ENCODE data around the gene PTPRR. TPM values are rescaled to one million over a fixed set of nuclear protein-coding genes. Genes with fewer than 3 reads are reported as not detected.
A peak's percentile ranks its signal among the peaks of the same experiment; 100 is the strongest.

The PTPRR gene
- total and polyA plus RNA-seq, 2 donors (not counting 1 experiment from before 2014, with no cell fraction given): 0.44 to 0.50 TPM

DNA sequence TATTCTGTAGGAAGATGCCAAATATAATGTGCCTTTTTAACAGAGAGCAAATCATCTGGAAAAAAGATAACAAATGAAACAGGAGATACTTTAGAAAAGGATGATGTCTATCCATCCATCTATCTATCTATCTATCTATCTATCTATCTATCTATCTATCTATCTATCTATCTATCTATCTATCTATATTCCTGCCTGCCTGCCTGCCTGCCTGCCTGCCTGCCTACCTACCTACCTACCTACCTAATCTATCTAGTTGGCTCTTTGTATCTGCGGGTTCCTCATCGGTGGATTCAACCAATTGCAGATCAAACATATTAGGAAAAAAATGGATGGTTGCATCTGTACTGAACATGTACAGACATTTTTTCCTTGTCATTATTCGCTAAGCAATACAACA, 294.4 kb downstream of the PTPRR start:
- Histone ChIP-seq H3K9me3 (ENCODE audit: control insufficient read depth, insufficient read depth, low read depth, low read length) (no peaks in the 10 kb centered on the region), H3K4me1 (ENCODE audit: control insufficient read depth, extremely low read depth, insufficient read depth, low read length) (no peaks in the 10 kb centered on the region), H3K4me3 (replicated peaks in 1 of 4; ENCODE audit: control extremely low read depth in 1 of 4, insufficient read depth in 1 of 4, low read depth in 3 of 4, low read length in 4 of 4) (no peak overlapping the region), H3K27ac (ENCODE audit: insufficient read depth, low read length) (no peak overlapping the region), H2AFZ (ENCODE audit: low read length) (no peak overlapping the region), H3K9ac (ENCODE audit: insufficient read depth, low read length) (no peak overlapping the region), H3K27me3 (ENCODE audit: control insufficient read depth, insufficient read depth, low read length) (no peaks in the 10 kb centered on the region), H4K20me1 (ENCODE audit: control insufficient read depth, extremely low read depth, insufficient read depth, low read length) (no peaks in the 10 kb centered on the region), H3K36me3 (ENCODE audit: control insufficient read depth, insufficient read depth, low read length) (no peaks in the 10 kb centered on the region), H3K79me2 (ENCODE audit: control insufficient read depth, insufficient read depth, low read length) (no peaks in the 10 kb centered on the region), H3K4me2 (ENCODE audit: extremely low read depth, insufficient read depth, low read length) (no peak overlapping the region)
- no peak for TF ChIP-seq EZH2 (IDR thresholded peaks at IDR 0.05; ENCODE audit: low read length, missing control alignments)
- TF ChIP-seq, protein P1, sequence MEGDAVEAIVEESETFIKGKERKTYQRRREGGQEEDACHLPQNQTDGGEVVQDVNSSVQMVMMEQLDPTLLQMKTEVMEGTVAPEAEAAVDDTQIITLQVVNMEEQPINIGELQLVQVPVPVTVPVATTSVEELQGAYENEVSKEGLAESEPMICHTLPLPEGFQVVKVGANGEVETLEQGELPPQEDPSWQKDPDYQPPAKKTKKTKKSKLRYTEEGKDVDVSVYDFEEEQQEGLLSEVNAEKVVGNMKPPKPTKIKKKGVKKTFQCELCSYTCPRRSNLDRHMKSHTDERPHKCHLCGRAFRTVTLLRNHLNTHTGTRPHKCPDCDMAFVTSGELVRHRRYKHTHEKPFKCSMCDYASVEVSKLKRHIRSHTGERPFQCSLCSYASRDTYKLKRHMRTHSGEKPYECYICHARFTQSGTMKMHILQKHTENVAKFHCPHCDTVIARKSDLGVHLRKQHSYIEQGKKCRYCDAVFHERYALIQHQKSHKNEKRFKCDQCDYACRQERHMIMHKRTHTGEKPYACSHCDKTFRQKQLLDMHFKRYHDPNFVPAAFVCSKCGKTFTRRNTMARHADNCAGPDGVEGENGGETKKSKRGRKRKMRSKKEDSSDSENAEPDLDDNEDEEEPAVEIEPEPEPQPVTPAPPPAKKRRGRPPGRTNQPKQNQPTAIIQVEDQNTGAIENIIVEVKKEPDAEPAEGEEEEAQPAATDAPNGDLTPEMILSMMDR (conservative IDR thresholded peaks at IDR 0.05 in 1 of 2, IDR thresholded peaks at IDR 0.05 in 1 of 2; ENCODE audit: low read depth in 1 of 2, low read length in 2 of 2): no peak
- no peak for DNase-seq (ENCODE audit: low read depth in 2 of 2)

DNA sequence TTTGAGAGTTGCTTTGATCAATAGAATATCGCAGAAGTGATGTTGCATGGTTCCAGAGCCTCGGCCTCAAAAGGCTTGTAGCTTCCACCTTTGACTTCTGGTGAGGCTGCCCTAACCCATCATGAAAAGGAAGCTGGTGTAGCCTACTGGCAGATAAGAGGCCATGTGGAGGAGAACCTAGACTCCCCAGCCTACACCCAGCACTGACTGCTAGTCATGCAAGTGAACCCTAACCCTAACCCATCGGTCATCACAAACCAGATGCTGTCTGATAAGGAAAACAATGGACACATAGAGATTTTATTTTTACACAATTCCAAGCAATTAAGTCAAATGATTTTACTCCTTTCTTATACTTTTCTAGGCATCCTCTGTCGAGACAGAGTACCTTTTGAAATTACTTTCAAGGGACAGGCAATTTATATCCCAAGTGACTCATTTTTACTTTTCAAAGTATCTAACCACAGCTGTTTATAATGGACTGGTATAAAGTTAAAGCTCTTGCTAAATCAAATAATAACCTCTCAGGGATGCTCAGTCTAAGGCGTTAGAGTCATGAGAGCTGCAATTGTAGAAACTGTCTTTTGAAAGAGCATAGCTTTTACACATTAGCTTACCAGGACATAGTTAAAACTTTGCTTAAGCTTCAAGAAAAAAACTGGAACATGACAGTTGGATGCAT, 300.9 kb downstream of the PTPRR start:
- no peak overlapping the region for H3K4me2 ChIP-seq (ENCODE audit: extremely low read depth, insufficient read depth, low read length)
- DNase-seq (ENCODE audit: low read depth in 2 of 2): peak; percentile 10 to 84
- no peak overlapping the region for H3K27ac ChIP-seq (ENCODE audit: insufficient read depth, low read length)
- H3K79me2 ChIP-seq (ENCODE audit: control insufficient read depth, insufficient read depth, low read length): no peaks in the 10 kb centered on the region
- H3K4me1 ChIP-seq (ENCODE audit: control insufficient read depth, extremely low read depth, insufficient read depth, low read length): no peaks in the 10 kb centered on the region
- H3K36me3 ChIP-seq (ENCODE audit: control insufficient read depth, insufficient read depth, low read length): no peaks in the 10 kb centered on the region
- no peak overlapping the region for H3K4me3 ChIP-seq (replicated peaks in 1 of 4; ENCODE audit: control extremely low read depth in 1 of 4, insufficient read depth in 1 of 4, low read depth in 3 of 4, low read length in 4 of 4)
- H3K27me3 ChIP-seq (ENCODE audit: control insufficient read depth, insufficient read depth, low read length): no peaks in the 10 kb centered on the region
- H3K9me3 ChIP-seq (ENCODE audit: control insufficient read depth, insufficient read depth, low read depth, low read length): no peaks in the 10 kb centered on the region
- TF ChIP-seq, protein P1 (conservative IDR thresholded peaks at IDR 0.05 in 1 of 2, IDR thresholded peaks at IDR 0.05 in 1 of 2; ENCODE audit: low read depth in 1 of 2, low read length in 2 of 2): no peak
- no peak for TF ChIP-seq EZH2 (IDR thresholded peaks at IDR 0.05; ENCODE audit: low read length, missing control alignments)
- H2AFZ ChIP-seq (ENCODE audit: low read length): no peak overlapping the region
- no peak overlapping the region for H3K9ac ChIP-seq (ENCODE audit: insufficient read depth, low read length)
- H4K20me1 ChIP-seq (ENCODE audit: control insufficient read depth, extremely low read depth, insufficient read depth, low read length): no peaks in the 10 kb centered on the region

DNA sequence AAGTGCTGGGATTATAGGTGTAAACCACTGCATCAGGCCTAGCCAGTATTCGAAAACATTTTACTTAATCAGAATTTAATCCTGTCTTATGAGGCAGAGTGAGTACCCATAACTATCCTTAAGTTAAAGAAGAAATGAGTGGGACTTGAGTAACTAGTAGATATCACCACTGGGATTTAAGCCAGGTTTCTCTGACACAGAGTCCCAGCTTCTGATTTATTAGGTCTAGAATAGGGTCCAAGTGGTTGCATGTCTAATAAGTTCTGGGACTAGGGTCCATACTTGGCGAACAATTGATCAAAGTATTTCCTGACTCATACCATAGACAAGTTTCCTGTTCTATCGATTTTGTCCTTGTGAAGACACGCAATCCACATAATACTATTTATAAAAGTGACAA, 302.2 kb downstream of the PTPRR start:
- no peaks in the 10 kb centered on the region for H4K20me1 ChIP-seq (ENCODE audit: control insufficient read depth, extremely low read depth, insufficient read depth, low read length)
- no peaks in the 10 kb centered on the region for H3K27me3 ChIP-seq (ENCODE audit: control insufficient read depth, insufficient read depth, low read length)
- no peak overlapping the region for H3K9ac ChIP-seq (ENCODE audit: insufficient read depth, low read length)
- no peak overlapping the region for H3K4me3 ChIP-seq (replicated peaks in 1 of 4; ENCODE audit: control extremely low read depth in 1 of 4, insufficient read depth in 1 of 4, low read depth in 3 of 4, low read length in 4 of 4)
- H3K79me2 ChIP-seq (ENCODE audit: control insufficient read depth, insufficient read depth, low read length): no peaks in the 10 kb centered on the region
- no peak overlapping the region for H3K4me2 ChIP-seq (ENCODE audit: extremely low read depth, insufficient read depth, low read length)
- H3K36me3 ChIP-seq (ENCODE audit: control insufficient read depth, insufficient read depth, low read length): no peaks in the 10 kb centered on the region
- no peaks in the 10 kb centered on the region for H3K9me3 ChIP-seq (ENCODE audit: control insufficient read depth, insufficient read depth, low read depth, low read length)
- no peak for TF ChIP-seq EZH2 (IDR thresholded peaks at IDR 0.05; ENCODE audit: low read length, missing control alignments)
- TF ChIP-seq, protein P1 (conservative IDR thresholded peaks at IDR 0.05 in 1 of 2, IDR thresholded peaks at IDR 0.05 in 1 of 2; ENCODE audit: low read depth in 1 of 2, low read length in 2 of 2): no peak
- peak in 1 of 2 donors; percentile 72 for DNase-seq (ENCODE audit: low read depth in 2 of 2)
- no peaks in the 10 kb centered on the region for H3K4me1 ChIP-seq (ENCODE audit: control insufficient read depth, extremely low read depth, insufficient read depth, low read length)
- no peak overlapping the region for H2AFZ ChIP-seq (ENCODE audit: low read length)
- no peak overlapping the region for H3K27ac ChIP-seq (ENCODE audit: insufficient read depth, low read length)

All from fibroblast of lung (primary cell).